Measurements from ENCODE around the gene WBP1L.

GRCh38 chr10:102822222-102822621 is 78.5 kb downstream of the WBP1L start:
- no peak for TF ChIP-seq ZNF18 (tag by site-specific recombination; IDR thresholded peaks at IDR 0.05)
- no peak for TF ChIP-seq ZNF449 (tag by site-specific recombination; IDR thresholded peaks at IDR 0.05)
- no peak for TF ChIP-seq ZNF518A (tag by site-specific recombination; conservative IDR thresholded peaks at IDR 0.05; ENCODE audit: low read depth)
- no peak for TF ChIP-seq REST (tag by site-specific recombination; IDR thresholded peaks at IDR 0.05)
- TF ChIP-seq ZNF132 (tag by site-specific recombination; IDR thresholded peaks at IDR 0.05; ENCODE audit: borderline replicate concordance), result no peak
- no peak for TF ChIP-seq ZFP37 (tag by site-specific recombination; IDR thresholded peaks at IDR 0.05)
- TF ChIP-seq FEZF1 (tag by site-specific recombination; IDR thresholded peaks at IDR 0.05), result no peak
- TF ChIP-seq KLF10 (tag by site-specific recombination; IDR thresholded peaks at IDR 0.05), result no peak
